Astrocyte of the spinal cord (primary cell): ENCODE data around the gene XYLT2.
"Not testable (repeated sequence)": the region's sequence is repeated elsewhere in the genome, so short reads cannot be mapped to it uniquely, and the experiment has no call there.

Experiments
- DNase-seq: peaks from one replicate; pipeline ENCODE4 v3.0.0; 2011; ENCODE audit warnings: low read depth, low spot score
- H3K4me3 ChIP-seq: 2 replicates; pipeline ENCODE4 v1.5.1; 2011; ENCODE audit warnings: low read depth, mild to moderate bottlenecking, low read length, moderate library complexity
- CTCF ChIP-seq: IDR thresholded peaks from 2 replicates; pipeline ENCODE4 v1.5.1; 2012; ENCODE audit warnings: low read depth, mild to moderate bottlenecking, low read length, inconsistent platforms
- in situ Hi-C: cut with HindIII; loops from 2 replicates; pipeline ENCODE4 v1.10.0; 2017; ENCODE audit warnings: low sequenced_read_pairs

XYLT2 gene

GRCh38 chr17:50311483-50311882, 34.4 kb upstream of the XYLT2 start:
- no peak for TF ChIP-seq CTCF
- in situ Hi-C loops, result no loop called here
- no peak for DNase-seq
- H3K4me3 ChIP-seq, result no peak overlapping the region

GRCh38 chr17:50312308-50312707, 33.6 kb upstream of the XYLT2 start:
- no peak overlapping the region for H3K4me3 ChIP-seq
- DNase-seq, result no peak
- in situ Hi-C loops, result no loop called here
- TF ChIP-seq CTCF, result no peak

- in situ Hi-C loops, result no loop called here
- no peak for TF ChIP-seq CTCF
- DNase-seq, result no peak
Observed at GRCh38 chr17:50314456-50315011, 31.4 kb upstream of the XYLT2 start.

GRCh38 chr17:50316016-50316587, 29.8 kb upstream of the XYLT2 start:
- no peak for TF ChIP-seq CTCF
- no peak for DNase-seq
- no peak overlapping the region for H3K4me3 ChIP-seq
- in situ Hi-C loops, result no loop called here

More at GRCh38 chr17:50314456-50315011, 31.4 kb upstream of the XYLT2 start:
- H3K4me3 ChIP-seq, result no peak overlapping the region

GRCh38 chr17:50316660-50317059, 29.3 kb upstream of the XYLT2 start:
- in situ Hi-C loops, result not testable (repeated sequence)

GRCh38 chr17:50317121-50317520, 28.8 kb upstream of the XYLT2 start:
- H3K4me3 ChIP-seq, result no peak overlapping the region
- TF ChIP-seq CTCF, result no peak
- in situ Hi-C loops, result no loop called here
- no peak for DNase-seq

More at GRCh38 chr17:50316660-50317059, 29.3 kb upstream of the XYLT2 start:
- not testable (repeated sequence) for H3K4me3 ChIP-seq, DNase-seq

- in situ Hi-C loops, result no loop called here
- H3K4me3 ChIP-seq, result no peak overlapping the region
- DNase-seq, result no peak
- no peak for TF ChIP-seq CTCF
Observed at GRCh38 chr17:50318501-50319285, 27.2 kb upstream of the XYLT2 start.
